Measurements from ENCODE around the gene VWA3A.

The VWA3A gene

GRCh38 chr16:22204091-22204655 is 111.8 kb downstream of the VWA3A start:
- DNase-seq (ENCODE audit: low read depth) = no peak

- no peak for DNase-seq (ENCODE audit: low read depth)
Observed at GRCh38 chr16:22205577-22206012, 113.3 kb downstream of the VWA3A start.

- DNase-seq (ENCODE audit: low read depth) = peak; percentile 75
Observed at GRCh38 chr16:22206013-22206841, 113.9 kb downstream of the VWA3A start, which contains the start of gene EEF2K. Gene EEF2K (plus strand): TSS chr16:22206278. CDS start chr16:22225730, 19,452 bp downstream.

All from stimulated activated CD4-positive, alpha-beta T cell treated with anti-CD3 and anti-CD28 coated beads, Interleukin-2, amount 100 ng/mL, for 4 hours (primary cell).